Stimulated activated CD8-positive, alpha-beta memory T cell treated with anti-CD3 and anti-CD28 coated beads, Interleukin-7, amount 100 ng/mL, for 48 hours (primary cell): ENCODE data around the gene SPDYE6.
A peak's percentile ranks its signal among the peaks of the same experiment; 100 is the strongest.
"Not testable (repeated sequence)": the region's sequence is repeated elsewhere in the genome, so short reads cannot be mapped to it uniquely, and the experiment has no call there.

Source experiments
- DNase-seq, 2 donors: peaks; one replicate each; pipeline ENCODE4 v3.0.0-alpha.2; 2020; ENCODE audit warnings: low read depth in 1 of 2; ENCODE audit errors: extremely low read depth in 1 of 2

SPDYE6 gene

DNA sequence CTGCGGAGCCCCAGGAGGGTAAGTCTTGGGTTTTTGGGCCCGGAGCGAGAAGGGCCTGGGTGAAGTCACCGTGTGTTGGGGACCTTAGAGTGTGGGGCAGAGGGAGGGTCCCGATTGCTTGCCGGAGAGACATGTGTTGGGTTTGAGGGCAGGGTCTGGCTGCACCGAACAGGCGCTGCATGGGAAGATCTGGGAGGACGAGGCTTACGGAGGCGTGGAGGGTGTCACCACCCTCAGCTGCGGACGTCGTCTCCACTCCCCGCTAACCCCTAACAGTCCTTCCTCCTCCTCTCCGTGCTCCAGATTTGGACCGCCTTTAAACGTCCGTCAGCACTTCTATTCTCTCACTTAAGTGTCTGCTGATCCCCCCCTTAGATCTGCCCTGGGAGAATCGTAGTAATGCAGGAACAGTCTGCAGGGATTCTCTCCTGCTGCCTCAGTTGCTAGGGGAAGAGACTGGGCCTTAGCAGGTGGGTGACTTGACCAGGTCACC is 8.2 kb upstream of the SPDYE6 start:
- DNase-seq: not testable (repeated sequence)

DNA sequence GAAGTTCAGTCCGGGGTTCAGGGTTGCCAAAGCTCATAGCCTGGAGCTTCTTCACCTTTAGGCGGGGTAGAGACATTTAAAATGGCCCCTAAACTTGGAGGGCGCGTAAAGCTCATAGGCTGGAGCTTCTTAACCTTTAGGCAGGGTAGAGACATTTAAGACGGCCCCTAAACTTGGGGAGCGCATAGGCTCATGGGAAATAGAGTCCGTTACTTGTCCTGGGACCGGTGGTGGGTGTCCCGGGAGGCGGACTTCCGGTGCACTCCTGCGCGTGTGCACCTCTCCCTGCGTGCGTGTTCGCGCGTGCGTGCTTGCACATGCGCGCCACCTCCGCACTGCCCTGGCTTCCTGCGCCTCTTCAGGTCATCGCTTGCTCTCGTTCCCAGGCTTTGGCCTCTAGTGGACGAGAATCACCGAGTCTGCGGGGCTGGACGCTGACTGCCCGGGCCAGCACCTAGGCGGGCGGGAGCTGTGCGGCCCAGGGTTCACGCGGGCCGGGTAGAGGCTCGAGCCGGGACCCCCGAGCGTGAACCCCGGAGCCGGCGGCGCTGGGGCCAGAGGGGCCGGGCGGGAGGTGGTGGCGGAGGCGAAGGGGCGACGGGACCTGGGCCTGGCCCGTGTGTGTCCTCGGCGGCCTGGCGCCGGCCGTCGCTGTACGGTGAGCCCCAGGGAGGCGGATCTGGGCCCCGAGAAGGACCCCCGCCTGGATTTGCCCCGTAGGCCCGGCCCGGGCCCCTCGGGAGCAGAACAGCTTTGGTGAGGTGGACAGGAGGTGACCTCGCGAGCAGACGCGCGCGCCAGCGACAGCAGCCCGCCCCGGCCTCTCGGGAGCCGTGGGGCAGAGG is 7.5 kb upstream of the SPDYE6 start:
- DNase-seq: peak; percentile 87 to 92

DNA sequence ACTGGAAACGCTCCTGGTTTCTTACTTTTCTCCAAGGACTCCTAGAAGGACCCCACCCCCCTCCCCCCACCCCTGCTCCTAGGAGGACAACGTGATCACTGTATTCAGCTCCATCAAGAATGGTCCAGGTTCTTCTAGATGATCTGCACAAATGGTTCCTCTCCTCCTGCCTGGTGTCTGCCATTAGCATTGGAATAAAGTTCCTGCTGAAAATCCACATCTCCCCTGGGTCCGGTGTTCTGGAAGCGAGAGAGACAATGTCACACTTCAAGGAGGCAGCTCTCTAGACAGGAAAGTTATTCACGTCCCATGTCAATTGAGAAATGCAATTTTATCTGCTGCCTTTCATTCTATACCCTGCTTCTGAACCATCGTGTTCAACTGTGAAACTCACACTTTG is 9.3 kb downstream of the SPDYE6 start:
- DNase-seq: not testable (repeated sequence)

DNA sequence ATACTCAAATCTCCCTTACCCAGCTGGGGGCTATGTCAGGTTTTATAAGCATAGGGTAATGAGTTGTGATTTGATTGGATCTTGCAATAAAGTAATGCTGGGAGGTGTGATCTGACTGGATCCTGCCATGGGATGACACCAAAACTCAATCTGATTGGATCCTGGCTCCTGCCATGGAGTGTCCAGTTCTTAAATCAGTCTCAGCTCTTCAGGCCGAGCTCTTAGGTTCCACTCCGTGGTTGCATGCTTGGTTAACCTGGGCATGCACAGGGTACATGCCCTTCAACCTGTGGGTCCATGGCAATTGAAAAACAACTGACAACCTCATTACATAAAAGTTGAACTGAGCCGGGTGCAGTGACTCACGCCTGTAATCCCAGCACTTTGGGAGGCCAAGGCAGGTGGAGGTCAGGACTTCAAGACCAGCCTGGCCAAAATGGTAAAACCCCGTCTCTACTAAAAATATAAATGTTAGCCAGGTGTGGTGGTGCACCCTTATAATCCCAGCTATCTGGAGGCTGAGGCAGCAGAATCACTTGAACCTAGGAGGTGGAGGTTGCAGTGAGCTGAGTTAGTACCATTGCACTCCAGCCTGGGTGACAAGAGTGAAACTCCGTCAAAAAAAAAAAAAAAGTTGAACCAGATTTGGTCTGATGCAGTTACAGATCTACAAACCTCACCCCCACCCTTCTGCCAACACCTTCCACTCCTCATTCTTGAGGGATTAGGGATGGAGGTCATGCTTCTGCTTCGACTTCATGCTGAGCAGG is 15.5 kb downstream of the SPDYE6 start:
- not testable (repeated sequence) for DNase-seq

DNA sequence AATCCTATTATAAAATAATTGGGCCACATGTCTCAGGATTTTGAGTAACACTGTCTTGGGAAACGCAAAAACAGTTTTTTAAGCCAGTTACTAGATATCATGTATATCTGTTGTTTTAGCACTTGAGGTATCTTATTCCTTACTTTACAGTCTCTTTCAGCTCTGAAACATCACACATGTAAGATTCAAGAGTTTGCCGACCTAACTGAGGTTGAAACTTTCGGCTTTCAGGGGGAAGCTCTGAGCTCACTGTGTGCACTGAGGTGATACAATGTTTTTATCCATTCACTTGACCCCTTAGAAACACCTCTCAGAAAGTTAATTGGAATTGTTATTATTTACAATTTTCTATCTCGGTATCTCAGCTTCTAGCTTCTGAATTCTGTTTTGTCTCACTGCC is 18.8 kb downstream of the SPDYE6 start:
- DNase-seq: not testable (repeated sequence)

DNA sequence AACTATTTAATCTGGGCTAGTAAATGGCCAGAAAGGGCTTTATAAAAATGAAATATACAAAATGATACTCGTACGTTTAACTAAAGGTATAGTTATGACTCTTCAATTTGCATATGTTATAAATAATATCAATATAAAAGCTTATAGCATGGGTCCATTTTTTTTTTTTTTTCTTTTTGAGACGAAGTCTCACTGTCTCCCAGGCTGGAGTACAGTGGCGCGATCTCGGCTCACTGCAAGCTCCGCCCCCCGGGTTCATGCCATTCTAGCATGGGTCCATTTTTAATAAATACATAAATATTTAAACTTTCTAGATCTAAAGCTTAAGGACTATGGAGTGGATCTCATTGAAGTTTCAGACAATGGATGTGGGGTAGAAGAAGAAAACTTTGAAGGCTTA is 19.2 kb downstream of the SPDYE6 start:
- DNase-seq: not testable (repeated sequence)

DNA sequence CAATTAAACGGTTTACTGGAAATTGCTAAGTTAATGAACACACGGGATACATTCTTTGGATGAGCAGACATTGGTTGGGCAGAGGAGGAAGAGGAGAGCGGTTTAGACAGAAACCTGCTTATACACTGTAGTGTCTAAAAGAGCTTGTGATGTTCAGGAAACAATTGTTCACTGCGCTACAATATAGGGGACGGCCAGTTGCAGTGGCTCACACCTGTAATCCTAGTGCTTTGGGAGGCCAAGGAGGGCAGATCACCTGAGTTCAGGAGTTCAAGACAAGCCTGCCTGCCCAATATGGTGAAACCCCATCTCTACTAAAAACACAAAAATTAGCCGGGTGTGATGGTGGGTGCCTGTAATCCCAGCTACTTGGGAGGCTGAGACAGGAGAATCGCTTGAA is 20.7 kb downstream of the SPDYE6 start:
- DNase-seq: not testable (repeated sequence)

DNA sequence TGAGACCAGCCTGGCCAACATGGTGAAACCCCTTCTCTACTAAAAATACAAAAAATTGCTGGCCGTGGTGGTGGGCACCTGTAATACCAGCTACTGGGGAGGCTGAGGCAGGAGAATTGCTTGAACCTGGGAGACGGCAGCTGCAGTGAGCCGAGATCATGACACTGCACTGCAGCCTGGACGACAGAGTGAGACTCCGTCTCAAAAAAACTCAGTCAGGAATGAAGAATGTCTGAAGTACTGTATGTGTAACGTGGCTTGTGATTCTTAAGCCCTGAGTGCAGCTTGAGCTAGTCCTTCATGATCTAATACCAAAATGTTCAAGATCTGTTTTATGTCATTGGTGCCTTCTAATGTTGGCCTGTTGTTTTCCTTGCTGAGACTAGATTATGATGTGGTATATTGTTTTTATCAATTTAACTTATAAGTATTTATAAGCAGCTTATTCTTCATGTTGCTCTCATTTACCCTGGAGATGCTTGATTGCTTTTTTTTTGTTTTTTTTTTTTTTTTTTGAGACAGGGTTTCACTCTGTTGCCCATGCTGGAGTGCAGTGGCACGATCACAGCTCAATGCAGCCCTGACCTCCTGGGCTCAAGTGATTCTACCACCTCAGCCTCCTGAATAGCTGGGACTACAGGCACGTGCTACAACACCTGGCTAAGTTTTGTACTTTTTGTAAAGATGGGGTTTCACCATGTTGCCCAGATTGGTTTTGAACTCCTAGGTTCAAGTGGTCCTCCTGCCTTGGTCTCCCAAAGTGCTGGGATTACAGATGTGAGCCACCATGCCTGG is 25.4 kb downstream of the SPDYE6 start:
- not testable (repeated sequence) for DNase-seq

DNA sequence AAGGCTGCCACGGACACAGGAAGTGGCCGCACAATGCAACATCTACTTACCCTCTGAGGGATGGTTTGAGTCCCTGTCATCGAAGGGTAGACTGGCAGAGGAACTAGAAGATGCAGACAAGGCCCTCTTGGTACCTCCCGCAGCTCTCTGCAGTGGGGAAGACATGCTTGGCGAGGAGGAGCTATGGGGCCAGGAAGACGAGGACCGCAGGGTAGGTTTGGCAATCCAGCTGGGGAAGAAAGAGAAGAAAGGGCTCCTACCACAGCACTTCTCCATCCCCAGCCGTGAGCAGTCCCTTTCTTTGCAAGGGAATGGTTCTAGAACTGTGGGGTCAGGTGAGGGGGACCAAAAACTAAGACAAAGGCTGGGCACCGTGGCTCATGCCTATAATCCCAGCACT is 26.9 kb downstream of the SPDYE6 start:
- not testable (repeated sequence) for DNase-seq

DNA sequence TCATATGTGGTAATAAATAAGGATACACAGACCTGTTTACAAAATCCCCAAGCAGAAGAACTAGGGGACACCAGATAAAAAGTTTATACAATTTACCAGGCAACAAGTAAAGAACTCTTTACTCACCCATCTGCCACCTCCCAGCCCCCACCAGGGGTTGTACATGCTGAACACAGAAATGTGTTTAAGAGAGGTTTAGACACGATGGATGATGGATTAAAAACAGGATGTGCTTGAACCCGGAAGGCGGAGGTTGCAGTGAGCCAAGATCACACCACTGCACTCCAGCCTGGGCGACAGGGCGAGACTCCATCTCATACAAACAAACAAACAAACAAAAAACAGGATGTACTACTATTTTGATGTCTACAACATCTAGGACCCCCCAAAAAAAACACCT is 27.4 kb downstream of the SPDYE6 start:
- not testable (repeated sequence) for DNase-seq

DNA sequence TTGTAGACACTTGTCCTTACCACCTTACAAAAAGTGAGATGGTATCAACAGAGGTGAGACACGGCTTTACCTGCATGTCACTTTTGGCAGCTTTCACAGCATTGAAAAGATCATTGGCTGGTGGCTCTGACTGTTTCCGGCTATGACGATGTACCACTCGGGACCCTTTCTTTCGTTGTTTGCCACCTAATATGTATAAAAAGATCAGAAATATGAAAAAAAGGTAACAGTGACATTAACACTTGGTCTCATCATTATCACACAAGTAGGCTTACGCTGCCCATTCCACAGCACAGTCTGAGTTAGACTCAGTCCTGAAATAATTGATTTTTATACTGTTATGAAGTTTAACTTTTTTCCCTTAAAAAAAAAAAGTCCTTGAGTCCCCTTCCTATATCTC is 29.1 kb downstream of the SPDYE6 start:
- not testable (repeated sequence) for DNase-seq

DNA sequence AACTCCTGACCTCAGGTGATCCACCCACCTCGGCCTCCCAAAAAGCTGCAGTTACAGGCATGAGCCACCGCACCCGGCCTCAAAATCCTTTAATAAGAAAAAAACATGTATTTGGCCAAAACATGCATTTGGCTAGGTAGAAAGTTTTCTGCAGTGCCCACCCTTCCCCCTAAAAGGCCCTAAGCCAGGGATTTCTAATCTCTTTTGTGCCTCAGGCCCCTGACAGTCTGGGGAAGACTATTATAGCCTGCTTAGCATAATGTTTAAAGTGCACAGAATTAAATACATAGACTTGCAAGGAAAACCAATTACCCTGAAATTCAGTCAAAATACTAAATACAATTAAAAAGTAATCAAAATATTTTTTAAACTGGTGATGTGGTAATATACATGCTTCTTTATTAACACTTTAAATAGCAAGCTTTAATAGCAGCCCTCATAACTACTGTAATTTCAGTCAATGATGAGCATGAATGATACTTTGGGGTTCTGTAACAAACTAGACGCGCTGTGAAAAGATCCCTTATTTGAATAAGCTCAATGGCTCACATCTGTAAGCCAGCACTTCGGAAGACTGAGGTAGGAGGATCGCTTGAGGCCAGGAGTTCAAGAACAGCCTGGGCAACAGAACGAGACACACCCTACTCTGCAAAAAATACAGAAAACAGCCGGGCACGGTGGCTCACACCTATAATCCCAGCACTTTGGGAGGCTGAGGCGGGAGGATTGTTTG is 29.9 kb downstream of the SPDYE6 start:
- no peak for DNase-seq

DNA sequence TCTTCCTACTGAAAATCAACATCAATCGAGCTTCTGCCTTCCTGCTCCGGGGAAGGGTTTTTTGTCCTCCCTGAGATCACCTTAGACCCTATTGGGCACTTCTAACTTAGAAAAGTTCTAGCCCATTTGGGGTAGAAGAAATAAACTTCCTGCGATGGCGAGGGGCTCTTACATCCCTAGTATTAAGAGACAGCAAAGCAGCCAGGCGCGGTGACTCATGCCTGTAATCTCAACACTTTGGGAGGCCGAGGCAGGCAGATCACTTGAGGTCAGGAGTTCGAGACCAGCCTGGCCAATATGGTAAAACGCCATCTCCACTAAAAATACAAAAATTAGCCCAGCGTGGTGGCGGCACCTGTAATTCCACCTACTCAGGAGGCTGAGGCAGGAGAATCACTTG is 31.1 kb downstream of the SPDYE6 start:
- DNase-seq: not testable (repeated sequence)

DNA sequence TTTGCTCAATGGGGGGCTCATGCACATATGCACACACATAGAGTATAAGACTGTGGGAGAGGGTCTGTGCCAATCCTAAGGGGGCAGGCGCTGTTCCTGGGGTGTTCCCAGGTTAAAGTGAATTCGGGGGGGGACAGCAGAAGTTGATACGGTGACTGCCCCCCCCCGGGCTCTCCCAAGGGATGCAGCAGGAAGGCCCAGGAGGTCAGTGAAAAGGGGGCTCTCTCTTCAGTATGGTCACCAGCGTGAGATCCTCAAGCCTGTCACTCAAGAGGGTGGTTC is 32.4 kb downstream of the SPDYE6 start:
- DNase-seq: no peak

DNA sequence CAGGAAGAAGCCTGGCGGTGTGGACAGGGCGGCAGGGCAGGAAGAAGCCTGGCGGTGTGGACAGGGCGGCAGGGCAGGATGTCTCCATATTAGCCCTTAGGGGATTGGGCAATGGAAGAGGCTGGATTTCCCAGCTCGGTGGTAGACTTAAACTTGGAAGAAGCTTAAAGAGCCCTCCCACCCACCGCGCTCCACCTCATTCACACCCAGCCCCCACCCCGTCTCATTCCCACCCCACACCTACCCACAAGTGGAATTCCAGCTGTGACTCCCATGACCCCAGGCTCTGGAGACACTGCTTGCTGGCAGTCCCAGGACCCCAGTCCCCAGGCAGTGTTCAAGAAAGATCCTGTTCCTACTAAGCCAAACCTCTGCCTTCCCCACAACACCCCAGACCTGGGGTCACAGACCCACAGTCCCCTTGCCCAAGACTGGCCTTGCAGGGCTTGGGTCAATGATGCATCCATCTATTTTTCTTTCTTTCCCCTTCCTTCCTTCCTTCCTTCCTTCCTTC is 34.0 kb downstream of the SPDYE6 start:
- no peak for DNase-seq

DNA sequence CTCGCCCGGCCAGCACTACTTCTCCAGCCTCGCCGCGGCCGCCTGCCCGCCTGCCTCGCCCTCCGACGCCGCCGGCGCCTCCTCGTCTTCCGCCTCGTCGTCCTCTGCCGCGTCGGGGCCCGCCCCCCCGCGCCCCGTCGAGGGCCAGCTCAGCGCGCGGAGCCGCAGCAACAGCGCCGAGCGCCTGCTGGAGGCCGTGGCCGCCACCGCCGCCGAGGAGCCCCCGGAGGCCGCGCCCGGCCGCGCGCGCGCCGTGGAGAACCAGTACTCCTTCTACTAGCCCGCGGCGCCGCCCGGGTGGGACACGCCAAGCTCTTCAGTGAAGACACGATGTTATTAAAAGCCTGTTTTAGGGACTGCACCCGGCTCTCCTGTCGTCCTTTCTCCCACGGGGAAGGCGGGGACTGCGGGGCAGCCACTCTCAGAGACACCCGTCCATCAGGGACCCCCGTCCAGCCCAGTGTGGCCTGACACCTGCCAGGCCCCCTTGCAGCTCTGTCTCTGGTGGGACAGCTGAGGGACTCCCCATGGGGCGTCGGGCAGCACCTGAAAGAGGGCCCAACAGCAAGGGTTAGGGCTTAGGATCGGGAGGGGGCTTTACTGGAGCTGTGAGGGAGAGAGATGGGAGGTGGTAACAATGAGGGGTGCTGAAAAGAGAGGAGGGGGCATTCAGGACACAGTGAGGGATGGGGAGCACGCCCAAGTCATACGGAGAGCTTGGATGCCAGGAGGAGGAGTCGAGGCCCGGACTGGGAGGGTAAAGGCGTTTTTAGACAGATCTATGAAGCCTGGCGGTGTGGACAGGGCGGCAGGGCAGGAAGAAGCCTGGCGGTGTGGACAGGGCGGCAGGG is 34.7 kb downstream of the SPDYE6 start:
- DNase-seq: no peak

DNA sequence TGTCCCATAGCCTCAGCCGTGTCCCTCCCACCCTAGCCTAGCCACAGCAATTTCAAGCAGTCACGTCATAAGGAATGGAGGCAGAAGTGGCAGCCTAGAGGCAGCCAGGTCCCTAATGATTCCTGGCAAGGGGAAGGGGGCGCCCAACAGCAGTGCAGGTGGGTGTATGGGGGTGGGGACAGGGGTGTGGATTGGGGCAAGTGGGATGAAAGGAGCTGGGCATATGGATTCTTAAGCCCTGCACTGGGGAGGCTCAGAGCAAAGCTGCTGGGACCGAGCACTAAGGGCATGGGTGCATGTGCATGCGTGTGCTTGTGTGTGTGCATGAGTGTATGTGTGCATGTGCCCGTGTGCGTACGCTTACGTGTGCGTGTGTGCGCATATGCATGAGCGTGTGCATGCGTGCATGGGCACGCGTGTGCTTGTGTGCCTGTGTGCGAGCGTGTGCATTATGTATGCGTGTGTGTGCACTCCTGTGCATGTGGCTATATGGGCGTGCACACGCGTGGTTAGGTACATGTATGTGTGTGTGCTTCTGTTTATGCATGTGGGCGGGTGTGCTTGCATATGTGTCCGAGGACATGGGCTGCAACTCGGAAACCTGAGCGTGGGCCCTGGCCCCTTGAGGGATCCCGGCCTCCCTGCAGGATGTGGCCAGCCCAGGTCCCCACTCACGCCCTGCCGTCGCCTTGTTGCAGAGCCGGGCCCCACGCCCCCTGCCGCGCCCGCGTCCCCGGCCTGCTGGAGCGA is 35.5 kb downstream of the SPDYE6 start:
- DNase-seq: no peak

DNA sequence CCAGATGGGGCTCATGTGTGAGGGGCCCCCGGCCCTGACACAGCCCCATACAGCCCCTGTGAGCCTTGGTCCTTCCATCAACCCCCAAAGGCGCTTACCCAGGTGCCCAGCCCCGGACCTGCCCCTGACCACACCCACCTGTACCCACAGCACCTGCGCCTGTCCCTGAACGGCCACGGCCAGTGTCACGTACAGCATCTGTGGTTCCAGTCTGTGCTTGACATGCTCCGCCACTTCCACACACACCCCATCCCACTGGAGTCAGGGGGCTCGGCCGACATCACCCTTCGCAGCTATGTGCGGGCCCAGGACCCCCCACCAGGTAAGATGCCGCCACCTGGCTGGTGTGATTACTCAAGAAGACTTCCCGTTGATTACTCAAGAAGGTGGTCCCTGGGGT is 36.1 kb downstream of the SPDYE6 start:
- no peak for DNase-seq

DNA sequence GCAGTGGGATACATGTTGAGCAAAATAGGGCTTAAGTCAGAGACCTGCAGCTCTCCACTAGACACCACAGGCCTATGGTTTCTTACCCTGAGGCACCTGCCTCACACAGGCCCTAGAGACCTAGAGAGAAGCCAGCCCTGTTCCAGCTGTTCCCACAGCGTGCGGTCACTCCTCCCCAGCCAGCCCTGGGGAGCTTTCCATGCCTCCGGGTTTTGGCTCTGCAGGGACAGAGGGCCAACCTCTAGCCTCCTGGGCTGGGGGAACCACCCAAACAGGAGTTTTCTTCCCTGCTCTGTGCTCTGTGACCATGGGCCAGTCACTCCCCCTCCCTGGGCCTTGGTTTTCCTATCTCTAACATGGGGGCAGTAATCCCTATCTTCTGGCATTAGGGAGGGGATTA is 36.6 kb downstream of the SPDYE6 start:
- no peak for DNase-seq
